ENCODE measurements around the gene PIP4K2A.

GRCh38 chr10:22758867-22759266 lies 44.5 kb upstream of the PIP4K2A start:
- TF ChIP-seq CTCF (conservative IDR thresholded peaks at IDR 0.05; ENCODE audit: low read length) (no peak), EZH2phosphoT487 (IDR thresholded peaks at IDR 0.05; ENCODE audit: borderline replicate concordance) (no peak)

Data from Loucy (cell line).